Fibroblast of gingiva (primary cell): Measurements from ENCODE around the gene ZNF10.

Experiments
- DNase-seq: peaks from one replicate; pipeline ENCODE4 v3.0.0-alpha.2; 2011; ENCODE audit warnings: low read depth

ZNF10 gene

GRCh38 chr12:133130038-133130807, at the start of gene ZNF10, which contains the start of gene ZNF891:
ZNF10 (plus strand) TSS chr12:133130627; CDS start chr12:133144493, 13,866 bp downstream.
ZNF891 (minus strand) TSS chr12:133130274; CDS start chr12:133121918, 8,356 bp downstream.
- DNase-seq = peak; percentile 98

DNA sequence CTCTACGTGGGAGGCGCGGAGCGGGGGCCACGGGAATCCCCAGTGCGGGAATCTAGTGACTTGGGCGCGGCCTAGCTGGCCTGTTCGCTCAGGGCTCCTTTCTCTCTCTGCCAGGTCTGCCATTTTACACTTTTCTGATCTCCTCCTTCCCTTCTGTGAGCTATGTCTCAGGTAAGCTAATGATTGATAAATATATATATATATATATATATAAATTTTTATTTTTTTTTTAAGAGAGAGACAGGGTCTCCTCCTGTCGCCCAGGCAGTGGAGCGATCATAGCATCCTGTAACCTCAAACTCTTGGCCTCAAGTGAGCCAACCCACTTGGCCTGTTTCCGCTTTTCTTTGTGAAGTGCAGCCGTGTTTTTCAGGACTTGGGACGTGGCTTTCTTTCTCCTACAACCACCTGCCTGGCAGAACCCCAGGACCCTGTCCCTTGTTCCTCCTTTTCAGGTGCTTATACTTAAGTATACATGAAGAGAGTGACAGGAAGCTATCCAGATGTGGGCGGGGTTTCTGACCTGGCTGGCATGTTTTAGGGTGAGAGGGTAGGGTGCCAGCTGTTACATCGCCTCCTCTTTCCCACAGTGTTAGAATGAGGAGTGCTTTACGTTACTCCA, 49.2 kb upstream of the ZNF10 start:
- no peak for DNase-seq

DNA sequence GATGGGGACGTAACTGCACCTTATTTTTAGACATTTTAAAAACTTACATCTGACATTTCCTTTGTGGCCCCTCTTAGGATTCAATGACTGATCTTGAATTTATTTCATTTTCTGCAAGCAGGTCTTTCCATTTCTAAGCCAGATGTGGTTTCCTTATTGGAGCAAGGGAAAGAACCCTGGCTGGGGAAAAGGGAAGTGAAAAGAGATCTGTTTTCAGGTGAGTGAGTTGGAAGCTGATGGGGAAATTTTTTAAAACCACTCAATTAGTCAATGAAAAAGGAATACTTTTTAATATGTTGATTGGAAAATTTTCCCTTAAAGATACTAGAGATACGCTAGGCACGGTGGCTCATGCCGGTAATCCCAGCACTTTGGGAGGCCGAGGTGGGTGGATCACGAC, 47.1 kb upstream of the ZNF10 start:
- DNase-seq = no peak

DNA sequence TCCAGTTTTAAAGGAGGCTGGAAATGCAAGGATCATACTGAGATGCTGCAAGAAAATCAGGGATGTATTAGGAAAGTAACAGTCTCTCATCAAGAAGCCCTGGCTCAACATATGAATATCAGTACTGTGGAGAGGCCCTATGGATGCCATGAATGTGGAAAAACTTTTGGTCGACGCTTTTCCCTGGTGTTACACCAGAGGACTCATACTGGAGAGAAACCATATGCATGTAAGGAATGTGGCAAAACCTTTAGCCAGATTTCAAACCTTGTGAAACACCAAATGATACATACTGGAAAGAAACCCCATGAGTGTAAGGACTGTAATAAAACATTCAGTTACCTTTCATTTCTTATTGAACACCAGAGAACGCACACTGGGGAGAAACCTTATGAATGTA, 24.8 kb upstream of the ZNF10 start:
- DNase-seq = no peak

DNA sequence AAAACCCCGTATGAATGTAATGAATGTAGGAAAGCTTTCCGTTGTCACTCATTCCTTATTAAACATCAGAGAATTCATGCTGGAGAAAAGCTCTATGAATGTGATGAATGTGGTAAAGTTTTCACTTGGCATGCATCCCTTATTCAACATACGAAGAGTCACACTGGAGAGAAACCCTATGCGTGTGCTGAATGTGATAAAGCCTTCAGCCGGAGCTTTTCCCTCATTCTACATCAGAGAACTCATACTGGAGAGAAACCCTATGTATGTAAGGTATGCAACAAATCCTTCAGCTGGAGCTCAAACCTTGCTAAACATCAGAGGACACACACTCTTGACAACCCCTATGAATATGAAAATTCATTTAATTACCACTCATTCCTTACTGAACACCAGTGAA, 24.2 kb upstream of the ZNF10 start:
- DNase-seq = peak; percentile 2

DNA sequence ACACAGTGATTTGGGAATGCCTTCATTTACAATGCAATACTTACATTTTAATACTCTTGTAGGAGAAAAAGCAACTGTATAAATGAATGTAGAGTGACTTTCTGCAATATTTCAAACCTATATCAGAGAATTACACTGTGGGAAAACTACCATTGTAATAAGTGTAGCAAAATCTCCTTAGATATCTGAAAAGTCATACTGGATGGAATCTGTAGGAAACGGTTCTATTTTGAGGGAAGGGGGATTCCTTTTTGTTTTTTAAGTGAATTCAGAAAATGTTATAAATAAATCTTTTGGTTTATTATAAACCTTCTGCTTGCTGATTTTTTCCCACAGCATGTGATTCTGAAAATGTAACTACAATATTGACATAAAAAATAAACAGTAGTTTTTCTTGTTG, 23.3 kb upstream of the ZNF10 start:
- DNase-seq = no peak

- DNase-seq = no peak
These were observed 22.3 kb upstream of the ZNF10 start for GRCh38 chr12:133108150-133108549.

DNA sequence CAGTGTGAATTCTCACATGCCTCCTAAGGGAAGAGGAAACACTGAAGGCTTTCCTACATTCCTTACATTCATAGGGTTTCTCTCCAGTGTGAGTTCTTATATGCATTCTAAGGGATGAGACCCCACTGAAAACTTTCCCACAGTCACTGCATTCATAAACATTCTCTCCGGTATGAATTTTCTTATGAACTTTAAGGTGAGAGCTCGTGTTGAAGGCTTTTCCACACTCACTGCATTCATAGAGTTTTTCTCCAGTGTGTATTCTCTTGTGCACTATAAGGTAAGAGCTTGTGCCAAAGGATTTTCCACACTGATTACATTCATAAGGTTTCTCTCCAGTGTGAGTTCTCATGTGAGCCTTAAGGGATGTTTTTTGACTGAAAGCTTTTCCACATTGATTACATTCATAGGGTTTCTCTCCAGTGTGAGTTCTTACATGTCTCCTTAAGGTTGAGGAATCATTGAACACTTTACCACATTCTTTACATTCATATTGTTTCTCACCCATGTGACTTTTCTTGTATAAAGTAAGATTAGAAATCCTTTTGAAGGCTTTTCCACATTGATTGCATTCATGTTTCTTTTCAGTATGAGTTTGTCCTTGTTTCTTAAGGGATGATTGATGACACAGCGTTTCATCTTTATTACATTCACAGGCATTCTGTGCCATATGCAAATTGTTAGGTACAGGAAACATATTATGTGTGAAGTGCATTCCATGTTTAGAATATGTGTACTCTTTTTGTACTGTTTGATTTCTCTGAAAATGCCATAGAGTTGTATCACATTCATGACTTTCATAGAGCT, 9.8 kb upstream of the ZNF10 start:
- no peak for DNase-seq

DNA sequence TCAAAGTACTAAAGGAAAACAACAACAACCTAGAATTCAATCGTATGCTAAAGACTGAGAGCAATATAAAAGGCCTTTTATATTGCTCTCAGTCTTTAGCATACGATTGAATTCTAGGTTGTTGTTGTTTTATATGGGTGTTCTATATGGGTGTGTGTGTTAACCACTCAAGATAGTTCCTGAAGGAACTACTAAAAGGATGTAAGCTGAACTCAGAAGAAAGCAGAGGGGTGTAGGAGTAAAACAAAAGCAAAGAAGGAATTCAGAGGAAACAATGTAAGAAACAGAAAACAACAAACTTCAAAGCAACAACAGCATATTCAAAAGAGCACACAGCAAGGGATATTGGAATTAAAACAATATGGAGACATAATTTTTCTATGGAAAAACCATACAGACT, 5.8 kb upstream of the ZNF10 start:
- DNase-seq = no peak

- DNase-seq = peak; percentile 25
These were observed 924 bp upstream of the ZNF10 start for GRCh38 chr12:133129368-133130037.

DNA sequence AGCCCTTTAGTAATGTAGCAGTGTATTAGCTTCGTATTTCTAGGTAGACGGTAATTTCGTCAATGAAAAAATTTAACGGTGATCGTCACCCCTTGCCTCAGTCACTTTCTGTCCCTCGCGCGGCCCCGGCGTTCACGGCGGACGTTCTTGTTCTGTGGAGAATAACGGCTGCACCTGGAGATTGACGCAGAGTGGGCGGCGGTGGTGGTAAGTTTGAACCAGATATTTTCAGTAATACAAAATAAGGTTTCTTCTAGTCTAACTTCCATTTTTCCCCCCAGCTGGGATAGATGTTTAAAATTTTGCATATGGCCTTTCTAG, 341 bp downstream of the ZNF10 start:
- DNase-seq = no peak

- no peak for DNase-seq
These were observed 5.3 kb downstream of the ZNF10 start for GRCh38 chr12:133135747-133136146.

- DNase-seq = no peak
These were observed 15.6 kb downstream of the ZNF10 start for GRCh38 chr12:133145981-133146380.

DNA sequence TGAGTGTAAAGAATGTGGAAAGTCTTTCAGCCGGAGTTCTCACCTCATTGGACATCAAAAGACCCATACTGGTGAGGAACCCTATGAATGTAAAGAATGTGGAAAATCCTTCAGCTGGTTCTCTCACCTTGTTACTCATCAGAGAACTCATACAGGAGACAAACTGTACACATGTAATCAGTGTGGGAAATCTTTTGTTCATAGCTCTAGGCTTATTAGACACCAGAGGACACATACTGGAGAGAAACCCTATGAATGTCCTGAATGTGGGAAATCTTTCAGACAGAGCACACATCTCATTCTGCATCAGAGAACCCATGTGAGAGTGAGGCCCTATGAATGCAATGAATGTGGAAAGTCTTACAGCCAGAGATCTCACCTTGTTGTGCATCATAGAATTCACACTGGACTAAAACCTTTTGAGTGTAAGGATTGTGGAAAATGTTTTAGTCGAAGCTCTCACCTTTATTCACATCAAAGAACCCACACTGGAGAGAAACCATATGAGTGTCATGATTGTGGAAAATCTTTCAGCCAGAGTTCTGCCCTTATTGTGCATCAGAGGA, 25.8 kb downstream of the ZNF10 start:
- DNase-seq = no peak

DNA sequence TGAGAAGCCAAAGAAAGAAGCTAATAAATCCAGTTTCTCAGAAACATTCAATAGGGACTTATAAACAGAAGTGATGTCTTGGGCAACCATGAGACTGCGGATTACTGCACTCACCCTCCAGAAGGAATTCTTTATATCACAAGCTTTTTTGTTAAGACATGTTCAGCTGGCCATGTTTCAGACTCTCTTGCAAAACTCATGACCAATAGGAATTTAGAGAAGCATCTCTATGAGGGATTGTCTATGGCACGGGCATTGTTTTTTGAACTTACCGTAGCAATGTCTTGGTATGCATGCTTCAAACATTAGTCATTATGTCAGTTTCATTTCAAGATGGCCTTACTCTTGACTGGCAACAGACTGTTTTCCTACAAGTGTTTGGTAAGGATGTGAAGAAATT, 35.3 kb downstream of the ZNF10 start:
- no peak for DNase-seq

DNA sequence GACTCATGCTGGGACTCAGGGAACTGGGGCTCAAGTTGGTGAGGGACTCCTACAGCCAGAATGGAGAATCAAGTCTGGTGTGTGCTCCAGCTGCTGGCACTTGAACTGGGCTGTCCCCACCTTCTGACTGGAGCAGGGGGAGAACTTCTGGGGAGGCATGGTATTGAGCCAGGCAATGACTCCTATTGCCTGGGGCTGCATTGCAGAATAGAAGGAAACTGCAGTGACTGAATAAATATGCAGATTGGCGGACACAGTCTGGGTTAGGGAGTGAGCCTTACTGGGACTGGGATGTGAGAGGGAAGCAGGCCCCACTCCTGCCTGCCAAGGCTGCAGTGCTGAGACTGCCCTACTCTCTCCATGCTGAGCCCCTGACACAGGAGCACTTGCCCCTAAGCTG, 42.1 kb downstream of the ZNF10 start:
- no peak for DNase-seq

- DNase-seq = no peak
These were observed 44.5 kb downstream of the ZNF10 start for GRCh38 chr12:133174901-133175300.

DNA sequence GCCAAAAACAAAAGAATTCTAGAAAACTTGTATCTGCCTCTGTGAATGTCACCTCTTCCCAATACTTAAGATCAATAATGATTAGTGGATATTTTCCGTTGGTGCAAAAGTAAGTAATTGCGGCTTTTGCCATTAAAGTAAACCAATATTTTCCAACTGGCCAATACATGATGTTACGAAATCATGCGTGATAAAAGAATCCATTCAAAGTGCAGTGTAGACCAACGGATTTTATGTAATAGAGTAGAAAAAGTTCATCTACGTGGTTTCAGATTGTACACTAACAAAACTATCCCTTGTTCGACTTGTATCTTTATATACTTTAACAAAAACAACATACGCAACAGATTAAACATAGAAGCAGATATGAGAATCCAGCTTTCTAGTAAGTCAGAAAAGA, 50.2 kb downstream of the ZNF10 start:
- no peak for DNase-seq

GRCh38 chr12:133181238-133181959, 51.0 kb downstream of the ZNF10 start, which contains the start of gene ZNF268:
ZNF268 (plus strand) TSS chr12:133181495; CDS start chr12:133181998, 503 bp downstream.
- DNase-seq = peak; percentile 91

DNA sequence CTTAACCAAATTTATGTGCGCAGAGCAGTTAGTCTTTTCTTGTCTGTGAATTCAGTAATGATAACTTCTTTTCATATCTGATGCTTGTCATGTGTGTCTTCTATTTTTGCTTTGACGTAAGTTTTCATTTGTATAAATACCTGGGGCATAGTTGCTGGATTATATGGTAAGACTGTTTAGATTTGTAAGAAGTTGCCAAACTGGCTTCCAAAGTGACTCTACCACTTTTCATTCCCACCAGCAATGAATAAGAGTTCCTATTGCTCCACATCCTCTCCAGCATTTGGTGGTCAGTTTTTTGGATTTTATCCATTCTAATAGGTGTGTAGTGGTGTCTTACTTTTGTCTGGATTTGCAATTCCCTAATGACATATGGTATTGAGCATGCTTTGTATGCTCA, 59.7 kb downstream of the ZNF10 start:
- no peak for DNase-seq

GRCh38 chr12:133192847-133193246, 62.4 kb downstream of the ZNF10 start:
- no peak for DNase-seq
